Femur (tissue), 1 donor: ENCODE results near the gene LONP2.

Experiments
- DNase-seq: peaks from one replicate; pipeline ENCODE4 v3.0.0-alpha.2; 2017

LONP2 gene, protein sequence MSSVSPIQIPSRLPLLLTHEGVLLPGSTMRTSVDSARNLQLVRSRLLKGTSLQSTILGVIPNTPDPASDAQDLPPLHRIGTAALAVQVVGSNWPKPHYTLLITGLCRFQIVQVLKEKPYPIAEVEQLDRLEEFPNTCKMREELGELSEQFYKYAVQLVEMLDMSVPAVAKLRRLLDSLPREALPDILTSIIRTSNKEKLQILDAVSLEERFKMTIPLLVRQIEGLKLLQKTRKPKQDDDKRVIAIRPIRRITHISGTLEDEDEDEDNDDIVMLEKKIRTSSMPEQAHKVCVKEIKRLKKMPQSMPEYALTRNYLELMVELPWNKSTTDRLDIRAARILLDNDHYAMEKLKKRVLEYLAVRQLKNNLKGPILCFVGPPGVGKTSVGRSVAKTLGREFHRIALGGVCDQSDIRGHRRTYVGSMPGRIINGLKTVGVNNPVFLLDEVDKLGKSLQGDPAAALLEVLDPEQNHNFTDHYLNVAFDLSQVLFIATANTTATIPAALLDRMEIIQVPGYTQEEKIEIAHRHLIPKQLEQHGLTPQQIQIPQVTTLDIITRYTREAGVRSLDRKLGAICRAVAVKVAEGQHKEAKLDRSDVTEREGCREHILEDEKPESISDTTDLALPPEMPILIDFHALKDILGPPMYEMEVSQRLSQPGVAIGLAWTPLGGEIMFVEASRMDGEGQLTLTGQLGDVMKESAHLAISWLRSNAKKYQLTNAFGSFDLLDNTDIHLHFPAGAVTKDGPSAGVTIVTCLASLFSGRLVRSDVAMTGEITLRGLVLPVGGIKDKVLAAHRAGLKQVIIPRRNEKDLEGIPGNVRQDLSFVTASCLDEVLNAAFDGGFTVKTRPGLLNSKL

GRCh38 chr16:48244080-48244862 is at the start of gene LONP2:
TSS of gene LONP2 (plus strand) at chr16:48244300. CDS start at chr16:48244389, 89 bp downstream.
- peak; percentile 95 for DNase-seq

DNA sequence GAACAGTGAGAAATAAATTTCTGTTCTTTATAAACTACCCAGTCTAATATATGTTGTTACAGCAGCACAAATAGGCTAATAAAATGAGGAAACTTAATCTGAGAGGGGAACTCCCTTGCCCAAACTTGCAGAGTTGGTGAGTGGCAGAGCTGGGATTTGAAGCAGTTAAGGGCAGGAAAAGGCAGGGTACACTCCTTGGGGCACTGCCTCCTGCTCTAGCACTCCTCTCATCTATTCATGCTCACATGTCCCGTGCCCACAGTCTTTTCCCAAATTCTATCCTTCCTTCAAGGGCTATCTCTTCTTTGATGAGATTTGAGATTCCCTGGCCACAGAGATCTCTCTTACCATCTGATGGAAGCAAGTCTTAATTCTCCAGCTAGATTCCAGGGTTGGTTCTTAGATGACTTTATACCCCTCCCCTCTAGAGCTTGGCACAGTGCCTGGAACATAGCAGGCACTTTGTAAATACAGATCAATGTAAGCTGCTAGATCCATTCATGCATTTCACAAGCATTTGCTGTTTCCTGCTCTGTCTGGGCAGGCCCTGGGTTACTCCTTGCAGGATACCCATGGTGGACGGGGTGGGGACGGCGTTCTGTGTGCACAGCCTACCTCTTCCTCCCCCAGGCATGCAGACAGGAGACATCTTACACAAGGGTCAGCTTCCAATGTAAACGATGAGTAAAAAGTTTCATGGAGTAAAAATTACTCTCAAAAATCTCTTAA is 49.1 kb upstream of the LONP2 start:
- no peak for DNase-seq

DNA sequence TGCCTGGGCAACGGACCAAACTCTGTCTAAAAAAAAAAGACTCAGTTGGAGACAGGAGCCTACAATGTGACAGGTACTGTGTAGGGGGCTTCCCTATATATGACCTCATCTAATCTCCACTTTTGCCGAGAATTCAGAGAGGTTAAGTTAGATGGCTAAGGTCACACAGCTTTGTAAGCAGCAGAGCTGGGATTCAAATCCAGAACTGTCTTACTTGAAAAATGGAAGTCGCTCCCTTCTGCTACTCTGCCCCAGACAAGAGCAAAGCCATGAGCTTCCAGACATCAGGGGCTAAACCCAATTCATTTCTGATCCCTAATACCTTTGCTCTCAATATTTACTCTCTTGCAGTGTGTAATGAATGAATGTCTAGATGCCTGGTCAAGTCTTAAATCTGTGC is 46.8 kb upstream of the LONP2 start:
- no peak for DNase-seq

DNA sequence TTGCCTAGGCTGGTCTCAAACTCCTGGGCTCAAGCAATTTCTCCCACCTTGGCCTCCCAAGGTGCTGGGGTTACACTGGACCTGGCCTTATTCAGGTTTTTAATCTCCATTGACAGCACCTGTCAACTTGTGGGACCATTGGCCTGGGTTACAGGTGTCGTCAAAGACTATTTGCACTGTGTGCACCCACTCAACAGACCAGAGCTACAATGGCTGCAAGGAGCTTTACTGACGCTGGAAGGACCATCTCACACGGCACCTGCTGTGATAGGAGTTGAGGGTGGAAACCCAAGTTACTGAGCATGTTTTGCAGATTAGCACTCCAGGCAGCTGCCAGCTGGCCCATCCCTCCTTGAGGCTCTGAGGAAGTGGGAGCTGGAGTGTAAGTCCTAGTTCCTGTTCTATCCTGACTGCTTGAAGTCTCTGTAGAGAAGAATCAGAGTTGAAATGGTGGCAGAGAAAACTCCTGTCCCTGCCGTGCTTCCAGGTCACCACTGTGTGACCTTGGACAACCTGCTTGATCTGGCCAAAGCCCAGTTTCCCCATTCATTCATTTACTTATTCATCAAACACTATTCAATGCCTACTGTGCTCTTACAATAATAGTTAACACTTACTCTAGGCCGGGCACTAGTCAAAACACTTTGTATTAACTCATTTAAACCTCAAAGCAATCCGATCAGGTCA is 42.4 kb upstream of the LONP2 start:
- no peak for DNase-seq

DNA sequence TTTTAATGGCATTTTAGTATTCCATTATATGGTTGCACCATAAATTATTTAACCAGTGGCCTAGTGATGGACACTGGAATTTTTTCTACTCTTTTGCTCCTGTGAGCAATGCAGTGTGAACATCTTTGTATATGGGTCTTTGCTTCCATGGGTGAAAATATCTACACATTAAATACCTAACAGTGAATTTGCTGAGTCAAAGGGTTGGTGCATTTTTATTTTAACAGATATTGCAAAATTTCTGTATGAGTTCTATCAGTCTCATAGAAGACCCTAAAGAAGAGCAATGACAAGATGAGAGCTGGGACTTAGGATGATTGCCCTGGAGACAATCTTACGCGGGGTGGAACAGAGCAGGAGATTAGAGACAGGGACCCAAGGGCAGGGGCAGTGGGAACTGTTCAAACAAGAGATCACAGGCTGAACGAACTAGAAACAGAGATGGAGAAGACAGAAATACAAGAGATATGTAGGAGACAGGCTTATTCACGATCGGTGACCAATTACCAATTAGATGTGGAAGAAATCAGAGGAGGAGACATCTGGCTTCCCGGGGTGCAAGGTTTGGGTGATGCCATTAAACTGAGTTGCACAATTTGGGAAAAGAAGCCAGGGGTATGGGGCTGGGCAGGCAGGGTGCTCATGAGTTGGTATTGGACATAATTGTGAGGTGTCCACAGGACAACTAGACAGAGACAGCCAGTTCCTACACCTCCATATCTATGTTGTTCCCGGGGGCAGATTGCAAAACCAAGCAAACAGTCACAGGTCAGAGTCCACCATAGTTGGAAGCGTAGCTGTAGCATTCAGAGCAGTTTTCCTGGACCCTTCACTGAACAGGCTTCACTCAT is 39.9 kb upstream of the LONP2 start:
- no peak for DNase-seq

DNA sequence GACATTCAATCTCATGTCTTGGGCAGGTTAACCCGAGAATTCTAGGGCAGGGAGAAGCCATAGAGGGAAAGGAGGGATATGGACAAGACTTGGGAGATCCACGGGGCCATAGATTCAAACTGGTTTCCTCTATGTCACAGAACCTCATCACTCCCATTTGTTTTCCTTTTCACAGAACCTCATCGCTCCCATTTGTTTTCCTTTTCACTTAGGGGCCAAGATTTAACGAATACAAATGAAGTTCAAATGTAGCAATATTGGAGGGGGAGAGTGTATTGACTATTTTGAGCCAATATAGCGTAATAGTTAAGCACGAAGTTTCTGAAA is 39.3 kb upstream of the LONP2 start:
- no peak for DNase-seq

DNA sequence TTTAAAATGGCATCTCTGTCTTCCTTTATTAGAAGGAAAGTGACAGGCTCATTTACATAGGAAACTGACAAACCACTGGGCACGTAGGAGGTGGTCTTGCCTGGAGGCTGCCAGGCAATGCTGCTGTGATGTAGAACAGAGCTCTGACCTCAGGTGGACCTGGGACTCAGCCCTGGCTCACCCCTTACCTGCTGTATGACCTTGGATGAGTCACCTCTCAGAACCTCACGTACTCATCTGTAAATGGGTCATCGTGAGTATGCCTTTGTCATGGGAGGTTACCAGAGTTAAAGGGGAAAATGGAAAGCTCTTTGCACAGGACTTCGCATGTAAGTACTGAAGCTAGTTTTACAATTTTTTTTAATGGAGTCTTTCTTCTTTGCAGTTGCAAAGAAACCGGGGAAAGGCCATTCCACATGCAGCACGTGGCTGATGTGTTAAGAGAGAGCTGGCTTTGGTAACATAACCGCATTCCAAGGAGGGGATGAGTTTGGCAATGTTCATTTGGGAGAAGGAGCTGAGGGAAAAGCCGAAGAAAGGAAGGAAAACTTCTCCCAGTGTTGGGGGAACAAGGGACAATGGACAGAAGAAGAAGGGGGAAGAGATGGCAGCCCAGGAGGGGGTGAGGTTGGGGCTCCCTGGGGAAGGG is 37.4 kb upstream of the LONP2 start:
- DNase-seq, result no peak

GRCh38 chr16:48210747-48211146 is 33.4 kb upstream of the LONP2 start:
- no peak for DNase-seq

GRCh38 chr16:48212033-48212432 is 32.1 kb upstream of the LONP2 start:
- no peak for DNase-seq

DNA sequence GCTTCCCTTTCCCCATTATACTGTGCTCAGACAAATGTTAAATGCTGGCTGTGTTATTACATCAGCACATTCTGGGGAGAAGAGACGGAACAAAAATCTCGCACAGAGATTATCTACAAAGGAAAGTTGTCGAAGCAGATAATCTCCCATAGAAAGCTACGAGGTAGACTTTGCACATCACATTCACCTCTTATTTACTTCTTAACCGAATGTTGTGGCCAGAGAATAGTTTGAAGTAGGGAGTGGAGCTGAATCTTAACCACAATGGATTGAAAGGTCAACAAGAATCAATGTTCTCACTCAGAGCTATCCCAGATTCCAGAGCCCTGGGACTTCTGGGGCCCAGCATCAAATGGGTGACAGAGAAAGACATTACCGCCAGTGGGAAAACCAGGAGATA is 28.4 kb upstream of the LONP2 start:
- DNase-seq, result no peak

DNA sequence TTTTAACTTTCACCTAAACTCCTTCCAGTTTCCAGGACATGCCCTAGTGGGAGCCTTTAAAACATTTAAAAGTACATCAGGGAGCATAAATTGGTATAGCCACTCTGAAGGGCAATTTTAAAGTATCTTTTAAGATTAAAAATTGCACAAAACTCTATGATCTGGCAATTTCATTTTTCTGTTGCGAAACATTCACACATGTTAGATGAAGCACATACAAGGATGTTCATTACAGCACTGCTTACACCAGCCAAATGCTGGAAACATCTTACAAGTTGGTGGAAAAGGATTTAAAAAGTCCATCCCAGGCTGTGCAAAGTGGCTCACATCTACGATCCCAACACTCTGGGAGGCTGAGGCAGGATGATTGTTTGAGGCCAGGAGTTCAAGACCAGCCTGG is 26.4 kb upstream of the LONP2 start:
- DNase-seq, result no peak

GRCh38 chr16:48218473-48218872 is 25.6 kb upstream of the LONP2 start:
- DNase-seq, result no peak

GRCh38 chr16:48220891-48221290 is 23.2 kb upstream of the LONP2 start:
- DNase-seq, result no peak

DNA sequence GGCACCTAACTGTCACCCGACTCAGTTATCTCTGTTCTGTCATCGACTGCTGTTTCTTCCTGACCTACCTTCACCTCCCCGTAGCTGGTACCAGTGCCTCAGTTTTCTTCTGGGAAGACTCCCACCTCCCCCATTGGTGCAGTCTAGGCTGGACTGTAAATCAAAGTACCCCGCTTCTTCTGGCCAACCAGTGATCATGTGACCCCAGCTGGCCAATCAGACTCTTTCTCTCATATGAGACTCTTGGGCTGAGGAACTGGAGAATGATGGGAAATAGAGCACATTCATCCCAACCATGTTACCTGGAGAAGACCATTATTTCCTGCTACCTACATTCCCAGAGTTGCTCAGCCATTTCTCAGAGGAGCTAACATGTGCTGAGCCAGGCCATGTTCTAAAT is 20.6 kb upstream of the LONP2 start:
- DNase-seq, result no peak

GRCh38 chr16:48225456-48225855 is 18.6 kb upstream of the LONP2 start:
- DNase-seq, result no peak

- DNase-seq, result peak; percentile 25
Measured at GRCh38 chr16:48231727-48232492, 12.2 kb upstream of the LONP2 start.

GRCh38 chr16:48232493-48233040 is 11.5 kb upstream of the LONP2 start:
- DNase-seq, result no peak

- DNase-seq, result no peak
Measured at GRCh38 chr16:48234630-48235029, 9.5 kb upstream of the LONP2 start.

DNA sequence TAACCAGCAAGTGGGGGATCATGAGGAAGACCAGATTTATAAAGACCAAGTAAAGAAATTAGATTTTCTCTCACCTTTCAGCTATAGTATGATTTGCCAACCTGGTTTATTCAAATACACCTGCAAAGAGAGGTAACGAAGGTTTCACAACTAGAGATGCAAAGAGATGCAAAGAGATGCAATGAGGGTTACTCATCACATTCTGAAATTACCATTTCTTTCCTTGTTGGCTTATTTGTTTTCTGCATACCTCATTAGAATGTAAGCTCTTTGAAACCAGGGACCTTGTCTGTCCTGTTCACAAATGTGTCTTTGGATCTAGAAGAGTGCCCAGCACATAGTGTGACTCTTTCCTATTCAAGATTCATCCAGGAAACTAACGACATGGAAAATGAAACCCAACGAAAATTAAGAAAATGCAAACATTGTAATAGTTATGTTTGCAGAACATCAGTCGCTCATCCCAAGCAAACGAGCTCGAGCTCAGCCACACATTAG is 9.0 kb upstream of the LONP2 start:
- DNase-seq, result no peak
